Body of pancreas (tissue), 4 donors: ENCODE measurements around the gene PHLPP2. TPM values are rescaled to one million over a fixed set of nuclear protein-coding genes. Genes with fewer than 3 reads are reported as not detected.

Experiments
- ATAC-seq: fragments of 150-250 bp; one replicate; pipeline ENCODE4 v1.9.1; 2016
- DNase-seq, 4 donors: peaks; one replicate each; pipeline ENCODE4 v3.0.0-alpha.2; 2019
- H3K27ac ChIP-seq, 4 donors: fragments of 200-600 bp; sonication (generic); 1 replicate in 3 of 4; 2 replicates in 1 of 4; pipeline versions ENCODE4 v1.5.1 to v1.6.1; 2016 to 2019; ENCODE audit warnings: mild to moderate bottlenecking in 1 of 4, mixed read lengths in 1 of 4, moderate library complexity in 1 of 4
- H3K27me3 ChIP-seq, 2 donors: fragments of 200-600 bp; sonication (generic); one replicate each; pipeline ENCODE4 v1.6.0; 2016; ENCODE audit warnings: mild to moderate bottlenecking in 1 of 2
- H3K36me3 ChIP-seq, 2 donors: fragments of 200-600 bp; sonication (generic); replicated peaks in 1 of 2; 2 replicates each; pipeline ENCODE4 v1.5.1; 2016; ENCODE audit warnings: low read depth in 2 of 2; ENCODE audit not compliant: insufficient read depth in 1 of 2
- H3K4me1 ChIP-seq: fragments of 200-600 bp; sonication (generic); one replicate; pipeline ENCODE4 v1.6.0; 2016
- H3K4me3 ChIP-seq, 2 donors: fragments of 200-600 bp; sonication (generic); 1 replicate in 1 of 2; 2 replicates in 1 of 2; pipeline ENCODE4 v1.5.1; 2016 to 2019
- H3K9me3 ChIP-seq, 3 donors: fragments of 200-600 bp; sonication (generic); 1 replicate in 2 of 3; 2 replicates in 1 of 3; pipeline ENCODE4 v1.5.1; 2016
- CTCF ChIP-seq, 7 experiments: fragments of 450-650 bp in 4 of 7; fragments of 200-600 bp in 3 of 7; sonication (generic) in 3 of 7; IDR thresholded peaks; one replicate each; pipeline ENCODE4 v1.5.1; 2016 to 2019; ENCODE audit warnings: antibody characterized with exemption in 7 of 7
- POLR2A ChIP-seq, 3 donors: fragments of 450-650 bp; IDR thresholded peaks; one replicate each; pipeline ENCODE4 v1.6.1; 2016; ENCODE audit warnings: antibody characterized with exemption in 3 of 3, mild to moderate bottlenecking in 2 of 3
- WGBS, 2 donors: methylation state at CpG; one replicate each; pipeline ENCODE4 v1.1.5; 2017; 5-methylcytosine and 5-hydroxymethylcytosine counted together
- intact Hi-C: fragments of 100-400 bp; cut with DNase I; formaldehyde crosslinking; loops from one replicate; pipeline ENCODE4 v1.15.1; 2023
- total RNA-seq, 2 donors: library from RNA; depleted of rRNA; stranded (reverse); fragments of >200 nt; gene quantifications; one replicate each; pipeline ENCODE4 v1.1.0, GENCODE V29; 2016

The PHLPP2 gene
- total RNA-seq, 2 donors from 2014 or later, result 4.2 to 5.9 TPM

- Histone ChIP-seq H3K4me3 (no peak overlapping the region), H3K9me3 (no peaks in the 10 kb centered on the region), H3K36me3 (no peaks in the 10 kb centered on the region), H3K4me1 (peaks cover 12% of the 10 kb centered on the region), H3K27ac (peak overlapping the region in 1 of 4 donors; percentile 12), H3K27me3 (no peaks in the 10 kb centered on the region)
- intact Hi-C loops, result no loop called here
- no peak for TF ChIP-seq POLR2A (IDR thresholded peaks at IDR 0.05)
- WGBS, 2 donors, result 46 to 52% methylated on average over 2 of the region's 2 CpGs
- DNase-seq (no peak), ATAC-seq (no peak)
These were observed 15.2 kb downstream of the PHLPP2 start for GRCh38 chr16:71709229-71709781.

- no peaks in the 10 kb centered on the region for H3K9me3 ChIP-seq
- H3K4me1 ChIP-seq, result peaks cover 12% of the 10 kb centered on the region
- TF ChIP-seq POLR2A (IDR thresholded peaks at IDR 0.05) (no peak), CTCF (IDR thresholded peaks at IDR 0.05) (no peak)
- intact Hi-C loops, result no loop called here
- no peaks in the 10 kb centered on the region for H3K27me3 ChIP-seq
- DNase-seq, result no peak
- WGBS, 2 donors, result 88 to 93% methylated on average over 2 of the region's 2 CpGs
- no peak overlapping the region for H3K4me3 ChIP-seq
- H3K27ac ChIP-seq, result no peak overlapping the region
- H3K36me3 ChIP-seq, result no peaks in the 10 kb centered on the region
- no peak for ATAC-seq
These were observed 15.8 kb downstream of the PHLPP2 start for GRCh38 chr16:71708696-71709095.

GRCh38 chr16:71707199-71707598 is 17.3 kb downstream of the PHLPP2 start:
- Histone ChIP-seq H3K9me3 (no peaks in the 10 kb centered on the region), H3K4me1 (peaks cover 10% of the 10 kb centered on the region), H3K4me3 (no peak overlapping the region), H3K27me3 (no peaks in the 10 kb centered on the region), H3K36me3 (no peaks in the 10 kb centered on the region), H3K27ac (no peak overlapping the region)
- ATAC-seq, result no peak
- intact Hi-C loops, result no loop called here
- no peak for TF ChIP-seq CTCF (IDR thresholded peaks at IDR 0.05)
- TF ChIP-seq POLR2A (IDR thresholded peaks at IDR 0.05), result no peak
- no peak for DNase-seq
- WGBS, 2 donors, result 94 to 95% methylated on average over 6 to 7 of the region's 7 CpGs

GRCh38 chr16:71706046-71706445 is 18.5 kb downstream of the PHLPP2 start:
- Histone ChIP-seq H3K4me3 (no peak overlapping the region), H3K27ac (no peak overlapping the region), H3K4me1 (peaks cover 4% of the 10 kb centered on the region), H3K27me3 (no peaks in the 10 kb centered on the region), H3K9me3 (no peaks in the 10 kb centered on the region), H3K36me3 (no peaks in the 10 kb centered on the region)
- 93 to 98% methylated on average over 2 of the region's 2 CpGs for WGBS, 2 donors
- ATAC-seq (no peak), DNase-seq (no peak)
- intact Hi-C loops, result no loop called here
- TF ChIP-seq CTCF (IDR thresholded peaks at IDR 0.05), result no peak
- TF ChIP-seq POLR2A (IDR thresholded peaks at IDR 0.05), result no peak

GRCh38 chr16:71703333-71703732 is 21.2 kb downstream of the PHLPP2 start:
- Histone ChIP-seq H3K4me3 (no peak overlapping the region), H3K27ac (no peak overlapping the region), H3K27me3 (no peaks in the 10 kb centered on the region), H3K36me3 (no peaks in the 10 kb centered on the region), H3K9me3 (no peaks in the 10 kb centered on the region), H3K4me1 (no peaks in the 10 kb centered on the region)
- no peak for TF ChIP-seq CTCF (IDR thresholded peaks at IDR 0.05)
- no peak for TF ChIP-seq POLR2A (IDR thresholded peaks at IDR 0.05)
- 81 to 84% methylated on average over 1 of the region's 1 CpG for WGBS, 2 donors
- ATAC-seq, result no peak
- DNase-seq, result no peak
- intact Hi-C loops, result no loop called here
